Lung (tissue), 12 donors: ENCODE results near the gene PNMA3. TPM values are rescaled to one million over a fixed set of nuclear protein-coding genes. Genes with fewer than 3 reads are reported as not detected.
A peak's percentile ranks its signal among the peaks of the same experiment; 100 is the strongest.
"Not testable (repeated sequence)": the region's sequence is repeated elsewhere in the genome, so short reads cannot be mapped to it uniquely, and the experiment has no call there.

Experiments
- ATAC-seq: fragments of 200-7000 bp; cut with Tn5 transposase; one replicate; pipeline ENCODE4 v1.9.1; 2020; ENCODE audit warnings: moderate number of reproducible peaks; ENCODE audit not compliant: insufficient read depth, low FRiP score
- DNase-seq, 3 donors: peaks; one replicate each; pipeline ENCODE4 v3.0.0-alpha.2; 2013 to 2017
- H3K27ac ChIP-seq, 2 donors: one replicate each; pipeline ENCODE4 v1.5.1; 2013; ENCODE audit warnings: mild to moderate bottlenecking in 2 of 2, moderate library complexity in 2 of 2, control low read depth in 1 of 2, inconsistent platforms in 1 of 2, low read depth in 1 of 2, low read length in 1 of 2
- H3K27me3 ChIP-seq, 3 donors: one replicate each; pipeline ENCODE4 v1.5.1; 2013; ENCODE audit warnings: low read length in 2 of 3; ENCODE audit not compliant: control insufficient read depth in 3 of 3, insufficient read depth in 3 of 3
- H3K36me3 ChIP-seq, 4 donors: one replicate each; pipeline ENCODE4 v1.5.1; 2013; ENCODE audit warnings: low read length in 4 of 4, mild to moderate bottlenecking in 1 of 4, moderate library complexity in 1 of 4; ENCODE audit not compliant: control insufficient read depth in 4 of 4, insufficient read depth in 4 of 4
- H3K4me1 ChIP-seq, 5 donors: one replicate each; pipeline ENCODE4 v1.5.1; 2013; ENCODE audit warnings: low read length in 5 of 5, mild to moderate bottlenecking in 2 of 5, moderate library complexity in 1 of 5; ENCODE audit not compliant: control insufficient read depth in 5 of 5, insufficient read depth in 5 of 5
- H3K4me3 ChIP-seq: one replicate; pipeline ENCODE4 v1.5.1; 2013; ENCODE audit warnings: mild to moderate bottlenecking, control low read depth, moderate library complexity
- H3K9ac ChIP-seq, 2 donors: one replicate each; pipeline ENCODE4 v1.5.1; 2013; ENCODE audit warnings: low read length in 2 of 2, control low read depth in 1 of 2; ENCODE audit not compliant: insufficient read depth in 1 of 2
- H3K9me3 ChIP-seq, 4 donors: one replicate each; pipeline ENCODE4 v1.5.1; 2013; ENCODE audit warnings: low read length in 3 of 4, mild to moderate bottlenecking in 1 of 4, moderate library complexity in 1 of 4; ENCODE audit not compliant: control insufficient read depth in 4 of 4, insufficient read depth in 3 of 4
- WGBS, 2 donors: extraction: QIAGEN DNeasy Blood & Tissue Kit; methylation state at CpG; one replicate each; pipeline ENCODE4 v1.1.7; 2013; 5-methylcytosine and 5-hydroxymethylcytosine counted together
- polyA plus RNA-seq, 2 donors: library from polyadenylated mRNA; stranded (reverse); fragments of 200-250 nt; gene quantifications; one replicate each; pipeline ENCODE4 v1.2.1, GENCODE V29; 2013
- total RNA-seq, 2 donors: library from RNA; depleted of rRNA in 1 of 2; stranded (reverse); fragments of >200 nt in 1 of 2; gene quantifications; one replicate each; pipeline ENCODE4 v1.2.1, GENCODE V29; 2014 to 2021
- TF ChIP-seq, protein P1 (sequence below): IDR thresholded peaks from 2 replicates; pipeline ENCODE4 v1.5.1; 2012; ENCODE audit warnings: mild to moderate bottlenecking; ENCODE audit errors: control extremely low read depth, extremely low read depth
- donor health status: control.
- donor health status: control.
- donor health status: Bipolar disorder and iron deficiency.
- donor health status: healthy.
- donor health status: DM: yes; HTN: yes; CAD: no.

PNMA3 gene
- total and polyA plus RNA-seq, 4 donors = 0.09 to 0.28 (median 0.28) TPM

DNA sequence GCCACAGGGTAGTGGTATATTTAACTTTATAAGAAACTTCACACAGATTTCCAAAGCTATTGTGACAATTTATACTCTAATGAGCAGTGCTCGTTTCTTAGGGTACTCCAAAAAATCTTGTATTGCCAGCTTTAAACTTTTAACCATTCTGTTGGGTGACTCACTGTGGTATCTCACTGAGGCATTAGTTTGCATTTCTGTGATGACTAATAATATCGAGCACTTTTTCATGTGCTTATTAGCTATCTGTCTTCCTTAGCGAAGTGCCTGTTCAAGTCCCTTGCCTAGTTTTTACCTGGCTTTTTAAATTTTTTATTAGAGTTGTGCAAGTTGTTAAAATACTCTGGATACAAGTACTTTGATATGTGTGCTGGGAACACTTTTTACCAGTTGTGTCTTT lies 5.5 kb downstream of the PNMA3 start:
- Histone ChIP-seq H3K36me3 (no peaks in the 10 kb centered on the region), H3K9ac (no peak overlapping the region), H3K27ac (no peak overlapping the region), H3K27me3 (peaks cover 0 to 5% (median 3%) of the 10 kb centered on the region in 3 donors), H3K4me1 (no peaks in the 10 kb centered on the region), H3K9me3 (peaks cover 0 to 12% (median 0%) of the 10 kb centered on the region in 4 donors), H3K4me3 (no peak overlapping the region)
- 27 to 50% methylated on average over 3 of the region's 3 CpGs for WGBS, 2 donors
- ATAC-seq = no peak
- TF ChIP-seq, protein P1, sequence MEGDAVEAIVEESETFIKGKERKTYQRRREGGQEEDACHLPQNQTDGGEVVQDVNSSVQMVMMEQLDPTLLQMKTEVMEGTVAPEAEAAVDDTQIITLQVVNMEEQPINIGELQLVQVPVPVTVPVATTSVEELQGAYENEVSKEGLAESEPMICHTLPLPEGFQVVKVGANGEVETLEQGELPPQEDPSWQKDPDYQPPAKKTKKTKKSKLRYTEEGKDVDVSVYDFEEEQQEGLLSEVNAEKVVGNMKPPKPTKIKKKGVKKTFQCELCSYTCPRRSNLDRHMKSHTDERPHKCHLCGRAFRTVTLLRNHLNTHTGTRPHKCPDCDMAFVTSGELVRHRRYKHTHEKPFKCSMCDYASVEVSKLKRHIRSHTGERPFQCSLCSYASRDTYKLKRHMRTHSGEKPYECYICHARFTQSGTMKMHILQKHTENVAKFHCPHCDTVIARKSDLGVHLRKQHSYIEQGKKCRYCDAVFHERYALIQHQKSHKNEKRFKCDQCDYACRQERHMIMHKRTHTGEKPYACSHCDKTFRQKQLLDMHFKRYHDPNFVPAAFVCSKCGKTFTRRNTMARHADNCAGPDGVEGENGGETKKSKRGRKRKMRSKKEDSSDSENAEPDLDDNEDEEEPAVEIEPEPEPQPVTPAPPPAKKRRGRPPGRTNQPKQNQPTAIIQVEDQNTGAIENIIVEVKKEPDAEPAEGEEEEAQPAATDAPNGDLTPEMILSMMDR = no peak
- DNase-seq = no peak

DNA sequence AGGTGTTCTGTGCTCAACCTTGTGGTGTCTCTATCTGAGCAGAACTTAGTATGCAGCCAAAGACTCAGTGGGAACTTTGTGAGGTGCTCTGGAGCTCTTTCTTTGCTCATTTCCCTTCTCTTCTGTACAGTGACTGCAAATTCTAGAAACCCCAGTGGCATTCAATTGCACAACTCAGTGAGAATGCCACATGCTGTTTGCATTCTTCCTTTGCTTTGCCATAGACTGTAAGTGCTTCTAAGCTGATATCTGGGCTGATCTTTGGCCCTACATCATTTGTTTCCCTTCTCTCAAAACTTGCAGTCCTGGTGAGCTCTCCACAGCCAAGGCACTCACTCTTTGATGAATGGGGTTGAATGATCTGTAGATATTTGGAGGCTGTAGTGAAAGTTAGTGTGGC lies 7.0 kb downstream of the PNMA3 start:
- H3K27ac ChIP-seq = no peak overlapping the region
- H3K27me3 ChIP-seq = peaks cover 0 to 5% (median 0%) of the 10 kb centered on the region in 3 donors
- no peak for ATAC-seq
- H3K36me3 ChIP-seq = no peaks in the 10 kb centered on the region
- peak in 1 of 3 donors; percentile 6 for DNase-seq
- TF ChIP-seq, protein P1 = no peak
- no peak overlapping the region for H3K9ac ChIP-seq
- peaks cover 0 to 8% (median 0%) of the 10 kb centered on the region in 4 donors for H3K9me3 ChIP-seq
- no peaks in the 10 kb centered on the region for H3K4me1 ChIP-seq
- H3K4me3 ChIP-seq = no peak overlapping the region

DNA sequence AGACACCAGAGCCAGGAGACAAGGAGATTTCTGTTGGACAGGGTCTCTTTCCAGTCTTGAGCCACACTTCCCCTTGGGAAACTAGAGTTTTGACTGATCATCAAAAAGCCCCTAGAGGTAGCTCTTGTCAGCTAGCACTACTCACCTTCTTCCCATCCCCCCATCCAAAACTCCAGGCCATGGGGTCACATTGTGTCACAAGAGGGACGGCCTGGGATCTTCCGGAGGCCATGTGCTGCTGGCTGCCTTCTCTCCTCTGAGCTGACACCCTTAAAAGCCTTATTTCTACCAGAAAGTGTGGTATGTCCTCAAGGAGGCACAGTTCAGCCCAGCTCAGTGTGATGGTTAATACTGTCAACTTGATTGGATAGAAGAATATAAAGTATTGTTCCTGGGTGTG lies 7.8 kb downstream of the PNMA3 start:
- TF ChIP-seq, protein P1 = no peak
- Histone ChIP-seq H3K9ac (no peak overlapping the region), H3K27me3 (peaks cover 0 to 5% (median 0%) of the 10 kb centered on the region in 3 donors), H3K4me3 (no peak overlapping the region), H3K27ac (no peak overlapping the region), H3K36me3 (no peaks in the 10 kb centered on the region), H3K9me3 (peaks cover 0 to 8% (median 0%) of the 10 kb centered on the region in 4 donors), H3K4me1 (no peaks in the 10 kb centered on the region)
- 74 to 77% methylated on average over 2 of the region's 2 CpGs for WGBS, 2 donors
- no peak for ATAC-seq
- DNase-seq = no peak

DNA sequence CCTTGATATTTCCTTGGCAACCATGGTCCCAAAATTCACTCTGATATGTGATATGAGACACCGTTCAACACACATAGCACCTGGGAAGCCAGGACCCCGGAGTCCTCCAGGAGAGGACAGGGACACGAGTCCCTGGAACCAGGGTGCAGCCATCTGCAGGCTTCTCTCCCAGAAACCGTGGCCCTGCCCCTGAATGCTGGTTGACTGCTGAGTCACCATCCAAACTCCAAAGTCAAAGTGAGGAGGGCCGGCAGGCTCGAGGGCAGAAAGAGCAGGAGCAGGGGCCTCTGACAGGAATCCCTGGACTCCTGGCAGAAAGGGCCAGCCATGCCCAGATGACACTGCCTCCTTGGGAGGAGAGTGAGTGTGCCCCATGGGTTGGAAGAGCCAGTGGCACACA lies 9.1 kb downstream of the PNMA3 start:
- H3K4me3 ChIP-seq = no peak overlapping the region

DNA sequence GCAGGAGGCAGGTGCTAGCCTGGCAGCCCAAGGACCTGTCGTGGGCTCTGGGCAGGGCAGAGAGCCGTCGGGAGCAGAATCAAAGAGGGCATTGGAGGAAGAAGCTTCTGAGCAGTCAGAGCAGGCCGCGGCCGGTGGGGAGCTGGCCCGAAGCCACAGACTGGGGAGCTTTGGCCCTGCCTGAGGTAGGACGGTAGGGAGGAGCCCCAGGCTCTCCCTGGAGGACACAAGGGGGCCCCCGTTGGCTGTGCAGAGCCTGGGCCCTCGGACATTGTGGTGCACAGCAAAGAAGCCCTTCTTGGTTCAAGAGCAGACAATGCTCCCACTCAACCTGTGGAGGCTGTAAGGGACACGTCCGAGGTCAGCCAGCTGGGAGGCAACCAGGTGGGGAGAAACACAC lies 10.1 kb downstream of the PNMA3 start:
- H3K27me3 ChIP-seq, H3K36me3 ChIP-seq, ATAC-seq, H3K4me3 ChIP-seq, H3K4me1 ChIP-seq, DNase-seq, H3K27ac ChIP-seq, H3K9me3 ChIP-seq, H3K9ac ChIP-seq: not testable (repeated sequence)
- 76% methylated on average over 3 of the region's 12 CpGs; no CpG with 5 or more reads in 1 of the 2 donors for WGBS, 2 donors

More for the DNA sequence above, 9.1 kb downstream of the PNMA3 start:
- peaks cover 0 to 2% (median 0%) of the 10 kb centered on the region in 4 donors for H3K9me3 ChIP-seq
- H3K4me1 ChIP-seq = no peaks in the 10 kb centered on the region
- H3K9ac ChIP-seq = no peak overlapping the region
- TF ChIP-seq, protein P1 = no peak
- H3K27me3 ChIP-seq = no peaks in the 10 kb centered on the region
- no peak for ATAC-seq
- WGBS, 2 donors = 76 to 81% methylated on average over 6 of the region's 6 CpGs
- no peak for DNase-seq
- H3K27ac ChIP-seq = no peak overlapping the region
- H3K36me3 ChIP-seq = no peaks in the 10 kb centered on the region
